Keratinocyte (primary cell): ENCODE measurements around the gene SIK3. TPM values are rescaled to one million over a fixed set of nuclear protein-coding genes. Genes with fewer than 3 reads are reported as not detected.

ENCODE experiments used
- DNase-seq: peaks from one replicate; pipeline ENCODE4 v3.0.0-alpha.2; 2011; ENCODE audit warnings: low read depth, missing footprints, low spot score
- FAIRE-seq: peaks from 2 replicates; lab custom pipeline; 2011; peaks lifted over from hg19 to GRCh38; lab: Jason Lieb, UNC
- H2AFZ ChIP-seq: 2 replicates; pipeline ENCODE4 v1.6.0; 2012; ENCODE audit warnings: low read length, control low read depth, inconsistent platforms; ENCODE audit not compliant: control insufficient read depth
- H3K27ac ChIP-seq: 2 replicates; pipeline ENCODE4 v1.5.1; 2011; ENCODE audit warnings: low read length; ENCODE audit not compliant: control insufficient read depth, insufficient read depth
- H3K27me3 ChIP-seq: 3 replicates; pipeline ENCODE4 v1.6.0; 2011; ENCODE audit warnings: low read length; ENCODE audit not compliant: control insufficient read depth, insufficient read depth; ENCODE audit errors: extremely low read depth
- H3K36me3 ChIP-seq, 2 experiments: 2 replicates in 1 of 2; 3 replicates in 1 of 2; pipeline ENCODE4 v1.5.1; 2011; ENCODE audit warnings: low read length in 2 of 2, mild to moderate bottlenecking in 1 of 2; ENCODE audit not compliant: control insufficient read depth in 2 of 2, insufficient read depth in 2 of 2; ENCODE audit errors: extremely low read depth in 1 of 2
- H3K4me1 ChIP-seq: 3 replicates; pipeline ENCODE4 v1.5.1; 2011; ENCODE audit warnings: low read length; ENCODE audit not compliant: control insufficient read depth, insufficient read depth; ENCODE audit errors: extremely low read depth
- H3K4me2 ChIP-seq: 3 replicates; pipeline ENCODE4 v1.6.0; 2011; ENCODE audit warnings: low read depth, low read length; ENCODE audit not compliant: control insufficient read depth, insufficient read depth; ENCODE audit errors: extremely low read depth
- H3K4me3 ChIP-seq, 3 experiments: fragments of 200-600 bp in 1 of 3; sonication (generic) in 1 of 3; 2 replicates in 2 of 3; 3 replicates in 1 of 3; pipeline ENCODE4 v1.5.1; 2011 to 2016; ENCODE audit warnings: low read length in 3 of 3, mild to moderate bottlenecking in 3 of 3, control low read depth in 2 of 3, inconsistent platforms in 1 of 3, low read depth in 1 of 3, mixed read lengths in 1 of 3, mixed run types in 1 of 3, moderate library complexity in 1 of 3; ENCODE audit not compliant: control insufficient read depth in 2 of 3, insufficient read depth in 2 of 3; ENCODE audit errors: extremely low read depth in 1 of 3
- H3K79me2 ChIP-seq: 2 replicates; pipeline ENCODE4 v1.6.0; 2012; ENCODE audit warnings: low read length; ENCODE audit not compliant: control insufficient read depth, insufficient read depth
- H3K9ac ChIP-seq: 3 replicates; pipeline ENCODE4 v1.6.0; 2011; ENCODE audit warnings: low read length; ENCODE audit not compliant: control insufficient read depth, insufficient read depth; ENCODE audit errors: extremely low read depth
- H3K9me1 ChIP-seq: 3 replicates; pipeline ENCODE4 v1.6.0; 2011; ENCODE audit warnings: low read length; ENCODE audit not compliant: control insufficient read depth, insufficient read depth; ENCODE audit errors: extremely low read depth
- H3K9me3 ChIP-seq: 2 replicates; pipeline ENCODE4 v1.5.1; 2012; ENCODE audit warnings: low read depth, low read length; ENCODE audit not compliant: control insufficient read depth
- H4K20me1 ChIP-seq: 3 replicates; pipeline ENCODE4 v1.6.0; 2011; ENCODE audit warnings: low read length; ENCODE audit not compliant: control insufficient read depth, insufficient read depth; ENCODE audit errors: extremely low read depth
- EZH2 ChIP-seq: IDR thresholded peaks from one replicate; pipeline ENCODE4 v1.6.1; 2012; ENCODE audit warnings: inconsistent platforms, mild to moderate bottlenecking, low read length, moderate library complexity
- dilution Hi-C: fragments of 300-500 bp; cut with MboI; formaldehyde crosslinking; loops from one replicate; pipeline ENCODE4 v1.7.0; 2020; ENCODE audit warnings: low sequenced_read_pairs; ENCODE audit not compliant: extremely low pct_ligation_motif_present
- polyA plus RNA-seq, 5 experiments: library from polyadenylated mRNA; depleted of rRNA in 3 of 5; stranded (reverse) in 3 of 5; stranded (forward) in 1 of 5; unstranded in 1 of 5; fragments of >200 nt; gene quantifications; 1 replicate in 1 of 5; 2 replicates in 3 of 5; 3 replicates in 1 of 5; pipeline versions ENCODE4 v1.2.1 to v1.2.3, GENCODE V29; 2011 to 2012; ENCODE audit warnings: missing spikeins in 2 of 5, low read depth in 1 of 5, low replicate concordance in 1 of 5
- TF ChIP-seq, protein P1 (sequence below), 3 experiments: IDR thresholded peaks in 1 of 3; conservative IDR thresholded peaks in 1 of 3; optimal IDR thresholded peaks in 1 of 3; 2 replicates in 2 of 3; 3 replicates in 1 of 3; pipeline versions ENCODE3 to v1.5.1; 2011; ENCODE audit warnings: low read length in 3 of 3, mild to moderate bottlenecking in 3 of 3, moderate library complexity in 2 of 3, control low read depth in 1 of 3, inconsistent platforms in 1 of 3; ENCODE audit not compliant: insufficient read depth in 2 of 3; ENCODE audit errors: extremely low read depth in 1 of 3

The SIK3 gene
- polyA plus RNA-seq, 1 donor (not counting 4 experiments of a cell fraction or from before 2014, with no cell fraction given), result 8.2 TPM

DNA sequence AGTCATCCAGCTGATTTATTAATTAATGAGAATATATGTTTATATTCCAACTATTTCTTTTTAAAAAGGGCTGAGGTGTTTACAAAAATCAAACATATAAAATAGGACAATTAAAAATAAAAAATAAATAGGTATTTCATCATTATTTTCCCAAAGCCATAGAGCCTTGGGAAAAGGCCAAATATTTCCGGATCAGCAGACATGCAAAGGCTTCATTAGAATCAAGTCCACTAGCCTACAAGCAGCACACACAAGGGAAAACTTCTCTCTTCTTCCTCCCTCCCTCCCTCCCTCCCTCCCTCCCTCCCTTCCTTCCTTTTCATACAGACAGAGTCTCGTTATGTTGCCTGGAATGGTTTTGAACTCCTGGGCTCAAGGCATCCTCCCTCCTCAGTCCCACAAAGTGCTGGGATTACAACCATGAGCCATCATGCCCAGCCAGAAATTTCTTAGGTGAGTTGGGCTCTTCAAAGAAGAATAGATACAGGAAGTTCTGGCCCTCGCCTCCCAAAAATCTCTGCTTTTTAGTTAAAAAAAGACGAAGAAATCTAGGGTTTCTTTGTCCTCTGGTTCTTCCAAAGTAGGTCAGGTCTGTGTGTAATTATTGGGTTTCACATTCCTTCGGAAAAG is 121.2 kb downstream of the SIK3 start:
- no peak for FAIRE-seq
- H3K9me3 ChIP-seq, result no peaks in the 10 kb centered on the region
- no peaks in the 10 kb centered on the region for H4K20me1 ChIP-seq
- no peak for DNase-seq
- H3K36me3 ChIP-seq, result no peaks in the 10 kb centered on the region
- H3K4me2 ChIP-seq, result no peak overlapping the region
- peaks cover 3% of the 10 kb centered on the region for H3K4me1 ChIP-seq
- dilution Hi-C loops, result no loop called here
- TF ChIP-seq EZH2, result no peak
- TF ChIP-seq, protein P1, sequence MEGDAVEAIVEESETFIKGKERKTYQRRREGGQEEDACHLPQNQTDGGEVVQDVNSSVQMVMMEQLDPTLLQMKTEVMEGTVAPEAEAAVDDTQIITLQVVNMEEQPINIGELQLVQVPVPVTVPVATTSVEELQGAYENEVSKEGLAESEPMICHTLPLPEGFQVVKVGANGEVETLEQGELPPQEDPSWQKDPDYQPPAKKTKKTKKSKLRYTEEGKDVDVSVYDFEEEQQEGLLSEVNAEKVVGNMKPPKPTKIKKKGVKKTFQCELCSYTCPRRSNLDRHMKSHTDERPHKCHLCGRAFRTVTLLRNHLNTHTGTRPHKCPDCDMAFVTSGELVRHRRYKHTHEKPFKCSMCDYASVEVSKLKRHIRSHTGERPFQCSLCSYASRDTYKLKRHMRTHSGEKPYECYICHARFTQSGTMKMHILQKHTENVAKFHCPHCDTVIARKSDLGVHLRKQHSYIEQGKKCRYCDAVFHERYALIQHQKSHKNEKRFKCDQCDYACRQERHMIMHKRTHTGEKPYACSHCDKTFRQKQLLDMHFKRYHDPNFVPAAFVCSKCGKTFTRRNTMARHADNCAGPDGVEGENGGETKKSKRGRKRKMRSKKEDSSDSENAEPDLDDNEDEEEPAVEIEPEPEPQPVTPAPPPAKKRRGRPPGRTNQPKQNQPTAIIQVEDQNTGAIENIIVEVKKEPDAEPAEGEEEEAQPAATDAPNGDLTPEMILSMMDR (optimal IDR thresholded peaks at IDR 0.05 in 1 of 3, IDR thresholded peaks at IDR 0.05 in 1 of 3, conservative IDR thresholded peaks at IDR 0.05 in 1 of 3; ENCODE audit: extremely low read depth in 1 of 3, insufficient read depth in 2 of 3, low read length in 3 of 3), result no peak
- no peaks in the 10 kb centered on the region for H3K27me3 ChIP-seq
- peaks cover 29% of the 10 kb centered on the region for H3K79me2 ChIP-seq
- H2AFZ ChIP-seq, result no peak overlapping the region
- no peak overlapping the region for H3K4me3 ChIP-seq
- H3K9me1 ChIP-seq, result no peaks in the 10 kb centered on the region
- H3K9ac ChIP-seq, result no peak overlapping the region
- no peak overlapping the region for H3K27ac ChIP-seq

DNA sequence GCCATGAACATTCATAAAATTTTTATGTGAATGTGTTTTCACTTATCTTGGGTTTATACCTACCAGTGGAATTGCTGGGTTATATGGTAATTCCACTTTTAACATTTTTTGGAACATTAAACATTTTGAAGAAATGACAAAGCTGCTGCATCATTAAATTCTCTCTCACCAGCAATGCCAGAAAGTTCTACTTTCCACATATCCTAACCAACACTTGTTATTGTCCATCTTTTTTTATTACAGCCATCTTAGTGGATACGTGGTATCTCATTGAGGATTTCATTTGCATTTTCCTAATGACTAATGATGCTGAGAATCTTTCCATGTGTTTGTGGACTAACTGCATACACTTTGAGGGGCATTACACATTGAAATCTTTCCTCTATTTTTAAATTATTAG is 122.6 kb downstream of the SIK3 start:
- Histone ChIP-seq H3K27me3 (no peaks in the 10 kb centered on the region), H3K9me1 (no peaks in the 10 kb centered on the region), H3K36me3 (no peaks in the 10 kb centered on the region), H4K20me1 (no peaks in the 10 kb centered on the region), H3K9me3 (no peaks in the 10 kb centered on the region), H2AFZ (no peak overlapping the region), H3K27ac (no peak overlapping the region), H3K4me2 (no peak overlapping the region), H3K79me2 (peaks cover 22% of the 10 kb centered on the region), H3K9ac (no peak overlapping the region), H3K4me1 (peaks cover 5% of the 10 kb centered on the region), H3K4me3 (no peak overlapping the region)
- FAIRE-seq, result no peak
- dilution Hi-C loops, result no loop called here
- DNase-seq, result no peak
- TF ChIP-seq, protein P1 (optimal IDR thresholded peaks at IDR 0.05 in 1 of 3, IDR thresholded peaks at IDR 0.05 in 1 of 3, conservative IDR thresholded peaks at IDR 0.05 in 1 of 3; ENCODE audit: extremely low read depth in 1 of 3, insufficient read depth in 2 of 3, low read length in 3 of 3), result no peak
- TF ChIP-seq EZH2, result no peak
